BE2C (cell line): ENCODE data around the gene RNASE9.
"Not testable (repeated sequence)": the region's sequence is repeated elsewhere in the genome, so short reads cannot be mapped to it uniquely, and the experiment has no call there.

Experiments used
- DNase-seq: peaks from one replicate; pipeline ENCODE4 v3.0.0-alpha.2; 2020
- H3K27me3 ChIP-seq: fragments of 250-450 bp; sonication (Bioruptor Pico); 2 replicates; pipeline ENCODE4 v1.5.1; 2020; ENCODE audit warnings: mild to moderate bottlenecking
- H3K36me3 ChIP-seq: fragments of 250-450 bp; sonication (Bioruptor Pico); 2 replicates; pipeline ENCODE4 v1.5.1; 2020; ENCODE audit warnings: mild to moderate bottlenecking
- H3K4me1 ChIP-seq: fragments of 250-450 bp; sonication (Bioruptor Pico); 2 replicates; pipeline ENCODE4 v1.5.1; 2020
- H3K4me3 ChIP-seq: 2 replicates; pipeline ENCODE4 v1.5.1; 2011; ENCODE audit warnings: low read depth, low read length
- H3K9me3 ChIP-seq: fragments of 250-450 bp; sonication (Bioruptor Pico); 2 replicates; pipeline ENCODE4 v1.5.1; 2020
- CTCF ChIP-seq: IDR thresholded peaks from 2 replicates; pipeline ENCODE4 v1.5.1; 2012; ENCODE audit warnings: mild to moderate bottlenecking, low read depth, low read length

Gene RNASE9

GRCh38 chr14:20578784-20579502 is 18.1 kb upstream of the RNASE9 start:
- TF ChIP-seq CTCF = no peak
- H3K27me3 ChIP-seq = peaks cover 11% of the 10 kb centered on the region; the same call in 1 of the 2 replicates
- DNase-seq = no peak

GRCh38 chr14:20578325-20578724 is 17.5 kb upstream of the RNASE9 start:
- no peak for DNase-seq
- H3K27me3 ChIP-seq = peaks cover 9% of the 10 kb centered on the region; the same call in 1 of the 2 replicates
- no peaks in the 10 kb centered on the region for H3K9me3 ChIP-seq
- no peak overlapping the region for H3K4me3 ChIP-seq
- TF ChIP-seq CTCF = no peak
- no peaks in the 10 kb centered on the region for H3K36me3 ChIP-seq
- no peaks in the 10 kb centered on the region for H3K4me1 ChIP-seq

More at GRCh38 chr14:20578784-20579502, 18.1 kb upstream of the RNASE9 start:
- H3K4me3 ChIP-seq = no peak overlapping the region
- H3K9me3 ChIP-seq = no peaks in the 10 kb centered on the region
- H3K4me1 ChIP-seq = no peaks in the 10 kb centered on the region
- H3K36me3 ChIP-seq = no peaks in the 10 kb centered on the region

- not testable (repeated sequence) for H3K4me3 ChIP-seq, DNase-seq, H3K27me3 ChIP-seq, H3K9me3 ChIP-seq, H3K4me1 ChIP-seq, H3K36me3 ChIP-seq
Observed at GRCh38 chr14:20572382-20572990, 11.6 kb upstream of the RNASE9 start.

- H3K27me3 ChIP-seq, H3K36me3 ChIP-seq, H3K9me3 ChIP-seq, H3K4me1 ChIP-seq, DNase-seq, H3K4me3 ChIP-seq: not testable (repeated sequence)
Observed at GRCh38 chr14:20570720-20571119, 9.9 kb upstream of the RNASE9 start.

GRCh38 chr14:20569865-20570264 is 9.0 kb upstream of the RNASE9 start:
- H3K9me3 ChIP-seq, H3K36me3 ChIP-seq, H3K27me3 ChIP-seq, H3K4me3 ChIP-seq, H3K4me1 ChIP-seq, DNase-seq: not testable (repeated sequence)

- H3K27me3 ChIP-seq = no peaks in the 10 kb centered on the region; the same call in 1 of the 2 replicates
- no peak overlapping the region for H3K4me3 ChIP-seq
- peaks cover 5% of the 10 kb centered on the region; the same call in 1 of the 2 replicates for H3K9me3 ChIP-seq
- no peak for TF ChIP-seq CTCF
- H3K36me3 ChIP-seq = no peaks in the 10 kb centered on the region
- no peaks in the 10 kb centered on the region for H3K4me1 ChIP-seq
- DNase-seq = no peak
Observed at GRCh38 chr14:20569066-20569465, 8.2 kb upstream of the RNASE9 start.

GRCh38 chr14:20568393-20568792 is 7.5 kb upstream of the RNASE9 start:
- Histone ChIP-seq H3K36me3 (no peaks in the 10 kb centered on the region), H3K27me3 (no peaks in the 10 kb centered on the region; the same call in 1 of the 2 replicates), H3K9me3 (peaks cover 5% of the 10 kb centered on the region; the same call in 1 of the 2 replicates), H3K4me3 (no peak overlapping the region), H3K4me1 (no peaks in the 10 kb centered on the region)
- DNase-seq = no peak
- no peak for TF ChIP-seq CTCF

GRCh38 chr14:20567199-20567598 is 6.4 kb upstream of the RNASE9 start:
- not testable (repeated sequence) for DNase-seq, H3K27me3 ChIP-seq, H3K9me3 ChIP-seq, H3K4me1 ChIP-seq, H3K36me3 ChIP-seq, H3K4me3 ChIP-seq
